ENCODE data around the gene NT5C3A. TPM values are rescaled to one million over a fixed set of nuclear protein-coding genes. Genes with fewer than 3 reads are reported as not detected.
"Not testable (repeated sequence)": the region's sequence is repeated elsewhere in the genome, so short reads cannot be mapped to it uniquely, and the experiment has no call there.

The NT5C3A gene
- total RNA-seq, 1 experiment from 2014 or later, result 20.0 TPM

DNA sequence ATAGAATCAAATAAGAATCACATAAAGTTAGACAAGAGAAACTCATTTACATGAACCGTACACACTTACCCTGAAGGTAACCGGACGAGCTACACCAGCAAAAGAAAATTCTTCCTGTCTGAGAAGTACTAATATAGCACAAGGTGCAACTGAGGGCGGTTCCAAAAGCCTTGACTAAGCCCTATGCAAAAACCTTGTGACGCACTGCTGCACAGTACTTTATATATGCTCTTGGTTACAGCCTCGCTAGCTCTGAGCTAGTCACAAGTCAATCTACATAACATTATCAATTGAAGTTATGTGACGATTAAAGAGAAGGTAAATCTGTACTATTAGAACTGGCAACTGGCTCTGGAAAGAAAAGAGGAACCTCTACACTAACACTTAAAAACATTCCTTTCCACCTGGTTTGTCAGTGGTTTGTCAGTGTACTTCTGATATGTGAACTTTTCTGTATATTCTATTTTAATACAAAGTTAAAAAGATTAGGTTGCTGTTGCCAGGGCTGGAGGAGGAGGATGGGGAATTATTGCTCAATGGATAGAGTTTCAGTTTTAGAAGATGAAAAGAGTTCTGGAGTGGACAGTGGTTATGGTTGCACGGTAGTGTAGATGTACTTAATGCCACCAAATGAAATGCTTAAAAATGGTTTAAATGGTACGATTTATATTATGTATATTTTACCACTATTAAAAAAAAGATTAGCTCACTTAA lies 21.6 kb downstream of the NT5C3A start:
- Histone ChIP-seq H3K4me3 (ENCODE audit: insufficient read depth, low read depth, low read length) (no peak overlapping the region), H3K27me3 (ENCODE audit: control insufficient read depth, insufficient read depth, low read length) (no peaks in the 10 kb centered on the region), H3K36me3 (replicated peaks; ENCODE audit: control insufficient read depth, insufficient read depth, low read length) (no peaks in the 10 kb centered on the region)
- DNase-seq, result no peak

DNA sequence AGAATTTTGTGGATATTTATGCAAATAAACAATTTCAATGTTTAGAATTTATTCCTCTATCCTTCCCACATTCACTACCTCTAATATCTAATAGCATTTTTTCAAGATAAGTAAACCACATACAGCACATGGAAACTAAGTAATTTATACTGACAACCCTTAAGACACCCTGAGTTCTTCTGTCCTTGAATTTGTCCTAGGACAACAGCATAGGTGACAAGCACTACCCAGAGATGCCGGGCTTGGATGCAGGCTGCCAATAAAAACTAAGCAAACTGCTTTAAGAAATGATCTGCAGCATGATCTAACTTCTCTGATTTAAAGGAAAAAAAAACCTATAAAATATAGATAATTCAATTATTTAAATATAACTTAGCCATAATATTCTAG lies 22.7 kb downstream of the NT5C3A start:
- no peak for DNase-seq
- H3K27me3 ChIP-seq (ENCODE audit: control insufficient read depth, insufficient read depth, low read length), result no peaks in the 10 kb centered on the region
- no peak overlapping the region for H3K4me3 ChIP-seq (ENCODE audit: insufficient read depth, low read depth, low read length)
- no peaks in the 10 kb centered on the region for H3K36me3 ChIP-seq (replicated peaks; ENCODE audit: control insufficient read depth, insufficient read depth, low read length)

DNA sequence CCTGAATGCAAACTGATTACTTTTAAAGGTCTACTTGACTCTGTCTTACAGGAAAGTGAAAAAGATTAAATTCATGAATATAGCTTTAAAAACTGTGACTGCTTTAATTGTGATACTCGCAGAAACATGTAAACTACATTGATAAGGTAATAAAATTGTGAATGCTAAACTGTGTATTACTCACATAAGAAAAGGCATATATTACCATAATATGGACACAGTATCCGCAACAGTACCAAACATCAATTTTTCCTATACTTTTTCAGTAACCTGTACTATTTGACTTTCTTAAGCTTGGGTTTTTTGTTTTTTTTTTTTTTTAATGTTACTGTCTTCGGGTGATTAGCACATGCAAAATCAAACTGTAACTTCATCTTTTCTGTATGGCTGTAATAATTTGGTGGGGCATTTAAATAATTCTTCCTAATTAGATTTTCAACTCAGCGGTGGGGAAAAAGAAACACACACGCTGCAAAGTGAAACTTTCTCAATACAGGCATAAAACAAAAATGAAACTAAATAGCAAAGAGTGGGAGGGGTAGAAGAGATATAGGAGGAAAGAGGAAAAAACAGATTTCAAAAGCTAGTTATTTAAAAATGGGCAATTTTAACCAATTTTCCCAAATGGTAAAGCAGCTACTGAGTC lies 23.2 kb downstream of the NT5C3A start:
- Histone ChIP-seq H3K36me3 (replicated peaks; ENCODE audit: control insufficient read depth, insufficient read depth, low read length) (no peaks in the 10 kb centered on the region), H3K27me3 (ENCODE audit: control insufficient read depth, insufficient read depth, low read length) (no peaks in the 10 kb centered on the region), H3K4me3 (ENCODE audit: insufficient read depth, low read depth, low read length) (no peak overlapping the region)
- DNase-seq, result no peak

DNA sequence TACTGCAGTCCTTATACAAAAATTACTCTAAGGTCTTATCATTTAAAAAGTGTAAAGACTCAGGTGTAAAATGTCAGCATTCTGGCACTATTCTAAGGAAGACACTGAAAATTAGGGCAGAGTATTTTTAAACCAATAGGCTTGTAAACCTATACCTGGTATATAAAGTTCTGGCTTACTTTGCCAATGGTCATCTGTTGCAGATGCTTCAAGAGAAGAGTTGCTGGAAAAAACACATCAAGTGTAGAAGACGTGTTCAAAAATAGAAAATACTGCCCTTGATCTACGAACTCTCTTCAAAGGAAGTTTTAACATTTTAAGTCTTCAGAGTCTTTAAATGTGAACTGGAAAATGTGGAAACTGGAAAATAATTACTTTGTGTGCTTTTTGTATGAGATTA lies 23.9 kb downstream of the NT5C3A start:
- H3K27me3 ChIP-seq (ENCODE audit: control insufficient read depth, insufficient read depth, low read length), result no peaks in the 10 kb centered on the region
- DNase-seq, result no peak
- no peaks in the 10 kb centered on the region for H3K36me3 ChIP-seq (replicated peaks; ENCODE audit: control insufficient read depth, insufficient read depth, low read length)
- H3K4me3 ChIP-seq (ENCODE audit: insufficient read depth, low read depth, low read length), result no peak overlapping the region

- DNase-seq, result no peak
- no peaks in the 10 kb centered on the region for H3K27me3 ChIP-seq (ENCODE audit: control insufficient read depth, insufficient read depth, low read length)
- no peak overlapping the region for H3K4me3 ChIP-seq (ENCODE audit: insufficient read depth, low read depth, low read length)
- H3K36me3 ChIP-seq (replicated peaks; ENCODE audit: control insufficient read depth, insufficient read depth, low read length), result no peaks in the 10 kb centered on the region
These were observed 26.8 kb downstream of the NT5C3A start for GRCh38 chr7:33035776-33036175.

GRCh38 chr7:33024189-33024757 lies 38.3 kb downstream of the NT5C3A start:
- Histone ChIP-seq H3K4me3 (ENCODE audit: insufficient read depth, low read depth, low read length) (no peak overlapping the region), H3K36me3 (replicated peaks; ENCODE audit: control insufficient read depth, insufficient read depth, low read length) (no peaks in the 10 kb centered on the region; the same call in 1 of the 2 replicates), H3K27me3 (ENCODE audit: control insufficient read depth, insufficient read depth, low read length) (no peaks in the 10 kb centered on the region)
- no peak for DNase-seq

GRCh38 chr7:33012364-33012763 lies 50.2 kb downstream of the NT5C3A start:
- DNase-seq, result no peak
- peaks cover 3% of the 10 kb centered on the region for H3K36me3 ChIP-seq (replicated peaks; ENCODE audit: control insufficient read depth, insufficient read depth, low read length)
- H3K27me3 ChIP-seq (ENCODE audit: control insufficient read depth, insufficient read depth, low read length), result no peaks in the 10 kb centered on the region
- no peak overlapping the region for H3K4me3 ChIP-seq (ENCODE audit: insufficient read depth, low read depth, low read length)

DNA sequence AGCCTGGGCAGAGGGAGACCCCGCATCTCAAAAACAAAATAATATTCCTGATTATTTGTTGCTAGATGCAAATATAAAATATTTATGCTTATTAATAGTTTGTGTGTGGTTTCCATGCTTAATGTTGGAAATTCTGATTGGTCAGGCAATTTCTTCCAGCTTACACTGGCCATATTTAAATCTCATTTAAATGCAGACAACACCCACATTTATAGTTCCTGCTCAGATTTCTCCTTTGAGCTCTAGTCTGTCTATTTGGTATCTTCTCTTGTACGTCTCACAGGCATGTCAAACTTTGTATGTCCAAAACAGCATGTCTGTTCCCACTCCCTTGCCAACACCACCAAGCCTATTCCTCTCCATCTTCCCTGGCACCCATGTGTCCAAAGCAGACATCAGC lies 52.8 kb downstream of the NT5C3A start:
- no peak for DNase-seq
- Histone ChIP-seq H3K4me3 (ENCODE audit: insufficient read depth, low read depth, low read length) (no peak overlapping the region), H3K36me3 (replicated peaks; ENCODE audit: control insufficient read depth, insufficient read depth, low read length) (peaks cover 3% of the 10 kb centered on the region), H3K27me3 (ENCODE audit: control insufficient read depth, insufficient read depth, low read length) (no peaks in the 10 kb centered on the region)

GRCh38 chr7:33005690-33006089 lies 56.9 kb downstream of the NT5C3A start:
- not testable (repeated sequence) for H3K4me3 ChIP-seq (ENCODE audit: insufficient read depth, low read depth, low read length); H3K27me3 ChIP-seq (ENCODE audit: control insufficient read depth, insufficient read depth, low read length); DNase-seq; H3K36me3 ChIP-seq (replicated peaks; ENCODE audit: control insufficient read depth, insufficient read depth, low read length)

- H3K36me3 ChIP-seq (replicated peaks; ENCODE audit: control insufficient read depth, insufficient read depth, low read length); H3K27me3 ChIP-seq (ENCODE audit: control insufficient read depth, insufficient read depth, low read length); DNase-seq; H3K4me3 ChIP-seq (ENCODE audit: insufficient read depth, low read depth, low read length): not testable (repeated sequence)
These were observed 57.4 kb downstream of the NT5C3A start for GRCh38 chr7:33005193-33005592.

DNA sequence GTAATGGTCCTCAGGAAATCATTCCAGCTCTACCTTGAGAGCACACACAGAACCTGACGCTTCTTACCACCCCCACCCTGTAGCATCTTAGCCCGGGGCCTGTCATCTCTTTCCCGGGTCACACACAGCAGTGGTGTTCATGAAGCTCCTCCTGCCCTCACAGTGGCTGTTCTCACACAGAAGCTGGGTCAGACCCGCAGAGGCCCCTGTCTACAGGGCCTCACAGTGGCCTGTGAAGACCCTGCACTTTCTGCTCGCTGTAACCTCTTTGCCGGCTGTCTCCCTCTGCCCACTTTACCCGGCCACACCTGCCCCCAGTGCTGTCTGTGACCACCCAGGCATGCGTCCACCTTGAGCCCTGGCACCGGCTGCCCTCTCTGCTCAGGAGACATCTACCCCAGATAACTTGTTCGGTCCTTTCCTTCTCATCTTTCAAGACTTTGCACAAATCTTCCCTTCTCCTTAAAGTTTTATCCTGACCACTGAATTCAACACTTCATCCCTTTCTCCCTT lies 58.4 kb downstream of the NT5C3A start:
- H3K27me3 ChIP-seq (ENCODE audit: control insufficient read depth, insufficient read depth, low read length); H3K4me3 ChIP-seq (ENCODE audit: insufficient read depth, low read depth, low read length); H3K36me3 ChIP-seq (replicated peaks; ENCODE audit: control insufficient read depth, insufficient read depth, low read length): not testable (repeated sequence)
- peak; percentile 31 for DNase-seq

GRCh38 chr7:33003111-33003510 lies 59.5 kb downstream of the NT5C3A start:
- H3K27me3 ChIP-seq (ENCODE audit: control insufficient read depth, insufficient read depth, low read length); H3K36me3 ChIP-seq (replicated peaks; ENCODE audit: control insufficient read depth, insufficient read depth, low read length); H3K4me3 ChIP-seq (ENCODE audit: insufficient read depth, low read depth, low read length); DNase-seq: not testable (repeated sequence)

- H3K27me3 ChIP-seq (ENCODE audit: control insufficient read depth, insufficient read depth, low read length); H3K36me3 ChIP-seq (replicated peaks; ENCODE audit: control insufficient read depth, insufficient read depth, low read length); DNase-seq; H3K4me3 ChIP-seq (ENCODE audit: insufficient read depth, low read depth, low read length): not testable (repeated sequence)
These were observed 63.2 kb downstream of the NT5C3A start for GRCh38 chr7:32999380-32999779.

GRCh38 chr7:32998361-32999171 lies 64.0 kb downstream of the NT5C3A start:
- not testable (repeated sequence) for DNase-seq; H3K4me3 ChIP-seq (ENCODE audit: insufficient read depth, low read depth, low read length)

More at GRCh38 chr7:32998361-32999171, 64.0 kb downstream of the NT5C3A start:
- H3K27me3 ChIP-seq (ENCODE audit: control insufficient read depth, insufficient read depth, low read length); H3K36me3 ChIP-seq (replicated peaks; ENCODE audit: control insufficient read depth, insufficient read depth, low read length): not testable (repeated sequence)
